Stimulated activated CD4-positive, alpha-beta T cell treated with anti-CD3 and anti-CD28 coated beads, Interleukin-4, amount 100 ng/mL, for 4 hours (primary cell): ENCODE data around the gene OBP2B.
A peak's percentile ranks its signal among the peaks of the same experiment; 100 is the strongest.
"Not testable (repeated sequence)": the region's sequence is repeated elsewhere in the genome, so short reads cannot be mapped to it uniquely, and the experiment has no call there.

Experiments
- DNase-seq, 2 experiments: peaks; one replicate each; pipeline ENCODE4 v3.0.0-alpha.2; 2020

The OBP2B gene

GRCh38 chr9:133208880-133209300, at the start of gene OBP2B:
Gene OBP2B, minus strand, starts transcription at chr9:133209250. Its CDS starts 51 bp downstream, at chr9:133209199.
- DNase-seq = not testable (repeated sequence)

GRCh38 chr9:133258061-133259015, 49.3 kb upstream of the OBP2B start:
- DNase-seq = no peak

- no peak for DNase-seq
Measured at GRCh38 chr9:133257465-133257956, 48.5 kb upstream of the OBP2B start.

GRCh38 chr9:133256686-133257091, 47.6 kb upstream of the OBP2B start:
- no peak for DNase-seq

GRCh38 chr9:133256136-133256461, 47.0 kb upstream of the OBP2B start:
- DNase-seq = no peak

GRCh38 chr9:133255371-133256135, 46.5 kb upstream of the OBP2B start:
- no peak for DNase-seq

GRCh38 chr9:133254471-133254870, 45.4 kb upstream of the OBP2B start:
- DNase-seq = no peak

GRCh38 chr9:133253268-133253667, 44.2 kb upstream of the OBP2B start:
- DNase-seq = no peak

- no peak for DNase-seq
Measured at GRCh38 chr9:133252301-133253020, 43.4 kb upstream of the OBP2B start.

- DNase-seq = no peak
Measured at GRCh38 chr9:133251773-133252172, 42.7 kb upstream of the OBP2B start.

- DNase-seq = not testable (repeated sequence)
Measured at GRCh38 chr9:133251221-133251620, 42.2 kb upstream of the OBP2B start.

- DNase-seq = no peak
Measured at GRCh38 chr9:133250741-133251170, 41.7 kb upstream of the OBP2B start.

- DNase-seq = no peak
Measured at GRCh38 chr9:133249337-133249736, 40.3 kb upstream of the OBP2B start.

GRCh38 chr9:133248726-133249295, 39.8 kb upstream of the OBP2B start:
- DNase-seq = no peak

GRCh38 chr9:133247632-133248031, 38.6 kb upstream of the OBP2B start:
- no peak for DNase-seq

GRCh38 chr9:133246991-133247390, 37.9 kb upstream of the OBP2B start:
- no peak for DNase-seq

- no peak for DNase-seq
Measured at GRCh38 chr9:133246562-133246961, 37.5 kb upstream of the OBP2B start.

GRCh38 chr9:133242991-133243390, 33.9 kb upstream of the OBP2B start:
- no peak for DNase-seq

- DNase-seq = no peak
Measured at GRCh38 chr9:133242241-133242640, 33.2 kb upstream of the OBP2B start.

GRCh38 chr9:133239533-133240090, 30.6 kb upstream of the OBP2B start:
- no peak for DNase-seq

GRCh38 chr9:133238851-133239532, 29.9 kb upstream of the OBP2B start:
- DNase-seq = peak; percentile 59 to 61
